ENCODE results near the gene ARID1B. TPM values are rescaled to one million over a fixed set of nuclear protein-coding genes. Genes with fewer than 3 reads are reported as not detected.
A peak's percentile ranks its signal among the peaks of the same experiment; 100 is the strongest.

ARID1B gene
- total RNA-seq, 1 donor from 2014 or later: 16.3 TPM

DNA sequence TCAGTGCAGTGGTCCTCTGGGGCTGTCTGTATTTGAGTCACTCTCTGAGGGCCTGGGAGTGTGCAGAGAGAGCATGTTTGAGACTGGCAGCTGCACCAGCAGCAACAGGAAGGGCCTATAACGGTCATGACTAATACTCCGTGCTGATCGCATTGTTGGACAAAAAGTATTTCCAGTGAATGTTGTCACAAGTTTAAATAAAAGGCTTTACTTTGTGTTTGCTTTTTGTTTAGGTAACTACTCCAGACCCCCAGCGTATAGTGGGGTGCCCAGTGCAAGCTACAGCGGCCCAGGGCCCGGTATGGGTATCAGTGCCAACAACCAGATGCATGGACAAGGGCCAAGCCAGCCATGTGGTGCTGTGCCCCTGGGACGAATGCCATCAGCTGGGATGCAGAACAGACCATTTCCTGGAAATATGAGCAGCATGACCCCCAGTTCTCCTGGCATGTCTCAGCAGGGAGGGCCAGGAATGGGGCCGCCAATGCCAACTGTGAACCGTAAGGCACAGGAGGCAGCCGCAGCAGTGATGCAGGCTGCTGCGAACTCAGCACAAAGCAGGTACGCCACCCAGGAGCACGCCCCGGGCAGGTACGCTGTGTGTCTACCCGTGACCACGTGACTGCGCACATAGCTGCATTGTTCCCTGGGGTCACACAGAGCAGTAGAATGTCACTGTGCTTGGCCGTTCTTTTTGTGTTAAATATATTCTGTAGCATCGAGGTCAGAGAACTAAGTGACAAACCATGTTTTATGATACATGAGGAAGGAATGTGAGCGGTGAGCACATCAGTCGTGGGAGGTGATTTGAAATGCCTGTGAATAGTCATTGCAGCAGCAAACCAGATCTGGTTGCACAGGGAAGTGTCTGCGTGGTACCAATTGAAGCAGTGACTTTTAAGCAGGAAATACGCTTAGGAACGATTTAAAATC is 371.5 kb downstream of the ARID1B start:
- FAIRE-seq: peak; percentile 96
- Histone ChIP-seq H3K4me3 (ENCODE audit: low read depth, low read length) (no peak overlapping the region), H3K27me3 (ENCODE audit: control insufficient read depth, insufficient read depth, low read length) (no peaks in the 10 kb centered on the region), H3K36me3 (ENCODE audit: control insufficient read depth, insufficient read depth, low read length) (peaks cover 6% of the 10 kb centered on the region)
- TF ChIP-seq CTCF (IDR thresholded peaks at IDR 0.05; ENCODE audit: insufficient read depth, low read length, severe bottlenecking): no peak
- DNase-seq (ENCODE audit: low read depth): peak; percentile 94

DNA sequence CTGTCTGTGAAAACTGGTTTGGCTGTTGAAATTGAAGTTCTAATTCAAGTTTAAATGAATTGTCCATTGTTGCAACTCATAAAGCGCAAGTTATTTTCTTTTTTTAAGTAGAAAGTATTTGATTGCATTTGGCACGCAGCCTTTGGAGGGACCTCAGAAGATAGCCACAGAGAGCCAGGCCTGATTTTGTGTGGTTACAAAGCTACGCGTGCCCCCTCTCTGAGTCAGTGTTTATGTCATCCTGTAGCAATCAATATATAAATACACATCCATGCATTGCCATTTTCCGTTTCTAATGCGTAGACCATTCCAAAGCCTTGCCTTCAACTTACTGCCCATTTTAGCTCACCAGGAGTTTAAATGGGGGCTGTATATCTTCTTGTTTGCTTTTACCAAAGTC is 372.9 kb downstream of the ARID1B start:
- TF ChIP-seq CTCF (IDR thresholded peaks at IDR 0.05; ENCODE audit: insufficient read depth, low read length, severe bottlenecking): no peak
- H3K27me3 ChIP-seq (ENCODE audit: control insufficient read depth, insufficient read depth, low read length): no peaks in the 10 kb centered on the region
- FAIRE-seq (no peak), DNase-seq (ENCODE audit: low read depth) (no peak)
- H3K36me3 ChIP-seq (ENCODE audit: control insufficient read depth, insufficient read depth, low read length): peaks cover 6% of the 10 kb centered on the region
- H3K4me3 ChIP-seq (ENCODE audit: low read depth, low read length): no peak overlapping the region

GRCh38 chr6:157151029-157151428 is 373.9 kb downstream of the ARID1B start:
- Histone ChIP-seq H3K27me3 (ENCODE audit: control insufficient read depth, insufficient read depth, low read length) (no peaks in the 10 kb centered on the region), H3K4me3 (ENCODE audit: low read depth, low read length) (no peak overlapping the region), H3K36me3 (ENCODE audit: control insufficient read depth, insufficient read depth, low read length) (peaks cover 6% of the 10 kb centered on the region)
- FAIRE-seq: no peak
- DNase-seq (ENCODE audit: low read depth): no peak
- no peak for TF ChIP-seq CTCF (IDR thresholded peaks at IDR 0.05; ENCODE audit: insufficient read depth, low read length, severe bottlenecking)

DNA sequence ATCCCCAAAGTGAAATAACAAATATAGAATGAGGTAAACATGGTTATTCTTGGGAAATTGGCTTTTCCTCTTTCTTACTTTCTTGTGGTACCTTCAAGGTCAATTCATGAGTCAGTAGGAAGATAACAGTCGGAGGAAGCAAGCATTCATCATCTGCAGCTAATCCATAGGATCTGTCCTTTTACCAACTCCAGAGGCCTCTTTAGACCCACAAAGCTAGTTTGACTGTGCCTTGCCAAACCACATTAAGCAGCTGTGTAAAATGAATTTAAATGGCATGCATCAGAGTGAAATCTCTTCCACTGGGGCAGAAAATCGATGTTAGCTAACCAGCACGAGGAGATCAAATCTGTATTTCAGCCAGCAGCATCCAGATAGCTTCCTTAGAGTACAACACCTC is 374.8 kb downstream of the ARID1B start:
- Histone ChIP-seq H3K4me3 (ENCODE audit: low read depth, low read length) (no peak overlapping the region), H3K27me3 (ENCODE audit: control insufficient read depth, insufficient read depth, low read length) (no peaks in the 10 kb centered on the region), H3K36me3 (ENCODE audit: control insufficient read depth, insufficient read depth, low read length) (peaks cover 9% of the 10 kb centered on the region)
- FAIRE-seq (no peak), DNase-seq (ENCODE audit: low read depth) (no peak)
- TF ChIP-seq CTCF (IDR thresholded peaks at IDR 0.05; ENCODE audit: insufficient read depth, low read length, severe bottlenecking): no peak

GRCh38 chr6:157152556-157152955 is 375.4 kb downstream of the ARID1B start:
- no peak for DNase-seq (ENCODE audit: low read depth)
- Histone ChIP-seq H3K4me3 (ENCODE audit: low read depth, low read length) (no peak overlapping the region), H3K27me3 (ENCODE audit: control insufficient read depth, insufficient read depth, low read length) (no peaks in the 10 kb centered on the region), H3K36me3 (ENCODE audit: control insufficient read depth, insufficient read depth, low read length) (peaks cover 9% of the 10 kb centered on the region)
- no peak for FAIRE-seq
- no peak for TF ChIP-seq CTCF (IDR thresholded peaks at IDR 0.05; ENCODE audit: insufficient read depth, low read length, severe bottlenecking)
